Ureter (tissue), 1 donor: Measurements from ENCODE around the gene PDHX. TPM values are rescaled to one million over a fixed set of nuclear protein-coding genes. Genes with fewer than 3 reads are reported as not detected.

Experiments used
- DNase-seq: peaks from one replicate; pipeline ENCODE4 v3.0.0-alpha.2; 2020; ENCODE audit warnings: low spot score
- total RNA-seq: library from RNA; stranded (reverse); gene quantifications from one replicate; pipeline ENCODE4 v1.2.4, GENCODE V29; 2023
- donor health status: DM: yes; HTN: yes; CAD: no.

The PDHX gene
- total RNA-seq, 1 donor from 2014 or later: 39.4 TPM

DNA sequence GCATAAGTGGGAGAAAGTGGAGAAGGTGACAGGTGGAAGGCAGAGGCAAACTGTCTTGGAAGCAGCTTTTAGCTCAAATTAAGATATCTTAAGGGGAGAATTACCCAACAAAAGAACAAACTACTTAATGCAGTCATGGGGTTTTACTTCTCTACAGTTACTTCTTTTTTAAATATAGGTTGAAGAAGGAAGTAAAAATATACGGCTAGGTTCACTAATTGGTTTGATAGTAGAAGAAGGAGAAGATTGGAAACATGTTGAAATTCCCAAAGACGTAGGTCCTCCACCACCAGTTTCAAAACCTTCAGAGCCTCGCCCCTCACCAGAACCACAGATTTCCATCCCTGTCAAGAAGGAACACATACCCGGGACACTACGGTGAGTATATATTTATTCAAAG, 40.8 kb downstream of the PDHX start:
- DNase-seq: no peak

DNA sequence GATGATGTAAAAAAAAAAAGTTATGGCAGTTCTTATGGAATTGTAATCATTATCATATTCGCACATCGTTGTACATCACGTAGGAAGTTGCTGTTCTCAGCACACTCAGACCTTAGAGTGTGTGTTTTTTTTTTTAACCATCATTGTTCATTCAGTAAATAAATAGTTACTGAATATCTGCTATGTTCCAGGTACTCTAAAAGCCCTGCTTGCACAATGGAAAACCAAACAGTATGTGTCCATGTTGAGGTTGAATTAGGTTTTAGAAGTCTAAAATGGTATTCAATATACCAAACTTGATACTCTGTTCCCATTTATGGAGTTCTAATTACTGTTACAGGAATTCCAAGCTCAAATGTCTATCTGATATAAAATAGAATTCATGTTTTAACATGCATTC, 41.2 kb downstream of the PDHX start:
- DNase-seq: no peak

DNA sequence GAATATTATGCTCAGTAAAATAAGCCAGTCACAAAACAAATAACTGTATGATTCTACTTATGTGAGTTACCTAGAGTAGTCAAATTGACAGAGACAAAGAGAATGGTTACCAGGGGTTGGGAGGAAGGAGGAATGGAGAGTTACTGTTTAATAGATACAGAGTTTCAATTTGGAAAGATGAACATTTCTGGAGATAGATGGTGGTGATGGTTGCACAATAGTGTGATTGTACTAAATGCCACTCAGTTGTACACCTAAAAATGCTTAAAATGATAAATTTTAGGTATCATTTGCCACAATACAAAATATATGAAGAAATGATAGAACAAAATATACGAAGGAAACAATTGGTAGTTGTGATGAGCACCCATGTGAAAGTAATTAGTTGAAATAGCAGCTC, 43.4 kb downstream of the PDHX start:
- DNase-seq: no peak

DNA sequence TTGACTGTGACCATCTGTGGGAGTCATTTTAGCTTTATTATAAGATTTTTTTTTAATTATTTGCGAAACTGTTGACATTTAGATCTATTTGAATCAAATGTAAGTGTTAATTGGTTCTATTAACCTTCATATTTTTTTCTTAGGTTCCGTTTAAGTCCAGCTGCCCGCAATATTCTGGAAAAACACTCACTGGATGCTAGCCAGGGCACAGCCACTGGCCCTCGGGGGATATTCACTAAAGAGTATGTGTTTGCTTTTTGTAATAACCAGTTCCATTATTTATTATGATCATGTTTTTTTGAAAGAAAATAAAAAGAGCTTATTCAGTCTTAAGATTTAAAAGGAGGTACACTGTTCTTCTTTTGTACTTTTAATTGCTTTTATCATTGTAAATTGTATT, 43.9 kb downstream of the PDHX start:
- no peak for DNase-seq

DNA sequence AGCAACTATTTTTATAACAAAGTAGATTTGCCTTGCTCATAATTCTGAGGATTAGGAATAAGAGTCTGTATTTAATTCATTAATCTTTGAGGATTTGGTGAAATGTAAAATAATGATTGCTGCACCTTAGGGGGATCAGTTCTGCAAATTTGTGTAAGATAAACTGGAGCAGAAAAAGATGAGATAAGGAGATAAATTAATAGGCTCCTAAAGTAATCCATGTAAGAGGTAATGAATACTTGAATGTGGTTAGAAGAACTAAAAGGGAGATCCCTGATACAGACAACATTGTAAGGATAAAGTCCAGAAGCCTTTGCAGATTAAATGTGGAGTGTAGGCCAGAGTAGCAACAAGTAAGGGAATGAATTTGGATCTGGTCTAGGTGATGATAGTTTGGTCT, 45.6 kb downstream of the PDHX start:
- DNase-seq: no peak

DNA sequence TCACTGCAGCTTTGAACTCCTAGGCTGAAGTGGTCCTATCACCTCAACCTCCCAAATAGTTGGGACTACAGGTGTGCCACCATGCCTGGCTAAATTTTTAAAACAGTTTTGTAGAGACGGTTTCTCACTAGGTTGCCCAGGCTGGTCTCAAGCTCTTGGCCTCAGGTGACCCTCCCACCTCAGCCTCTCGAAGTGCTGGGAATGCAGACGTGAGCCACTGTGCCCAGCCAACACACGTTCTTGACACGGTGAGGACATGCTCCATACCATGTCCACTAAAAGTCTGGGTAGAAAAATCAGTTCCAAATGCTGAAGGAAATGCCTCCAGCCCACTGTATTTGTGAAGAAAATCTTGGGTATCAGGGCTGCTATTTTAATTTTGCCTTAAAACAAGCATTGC, 46.9 kb downstream of the PDHX start:
- DNase-seq: no peak

DNA sequence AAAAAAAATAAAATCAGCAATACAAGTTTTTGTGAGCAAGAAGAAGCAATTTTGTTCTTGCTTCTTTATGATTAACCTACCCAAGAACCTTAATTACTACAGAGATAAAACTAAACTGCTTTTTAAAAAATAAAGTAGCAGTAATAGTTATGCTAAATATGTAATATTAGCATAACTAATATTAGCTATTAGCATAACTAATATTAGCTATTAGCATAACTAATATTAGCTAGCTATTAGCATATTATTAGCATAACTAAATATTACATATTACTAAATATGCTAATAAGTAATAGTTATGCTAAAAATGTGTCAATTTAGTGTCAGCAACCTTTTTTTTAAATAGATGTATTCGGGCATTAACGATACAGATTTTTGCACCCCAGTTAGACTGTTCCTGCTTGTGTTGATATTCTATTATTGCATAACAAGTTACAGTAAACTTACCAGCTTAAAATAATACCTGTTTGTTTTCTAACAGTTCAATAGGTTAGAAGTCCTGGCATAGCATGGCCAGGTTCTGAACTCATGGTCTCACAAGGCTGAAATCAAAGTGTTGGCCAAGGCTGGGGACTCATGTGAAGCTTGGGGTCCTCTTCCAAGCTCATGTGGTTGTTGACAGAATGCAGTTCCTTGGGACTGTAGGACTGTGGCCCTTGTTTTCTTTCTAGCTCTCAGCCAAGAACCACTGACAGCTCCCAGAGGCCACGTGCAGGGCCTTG, 48.4 kb downstream of the PDHX start:
- no peak for DNase-seq

DNA sequence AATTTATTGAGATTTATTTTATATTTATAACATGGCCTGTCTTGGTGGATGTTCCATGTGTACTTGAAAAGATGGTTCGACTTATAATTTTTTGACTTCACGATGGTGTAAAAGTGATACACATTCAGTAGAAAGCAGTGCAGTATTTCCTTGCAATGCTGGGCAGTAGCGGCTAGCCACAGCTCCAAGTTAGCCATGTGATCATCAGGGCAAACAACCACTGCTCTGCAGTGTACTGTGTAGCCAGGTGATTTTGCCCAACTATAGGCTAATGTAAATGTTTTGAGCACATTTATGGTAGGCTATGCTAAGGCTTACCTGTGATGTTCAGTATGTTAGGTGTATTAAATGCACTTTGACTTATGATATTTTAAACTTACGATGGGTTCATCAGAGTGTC, 52.4 kb downstream of the PDHX start:
- no peak for DNase-seq

DNA sequence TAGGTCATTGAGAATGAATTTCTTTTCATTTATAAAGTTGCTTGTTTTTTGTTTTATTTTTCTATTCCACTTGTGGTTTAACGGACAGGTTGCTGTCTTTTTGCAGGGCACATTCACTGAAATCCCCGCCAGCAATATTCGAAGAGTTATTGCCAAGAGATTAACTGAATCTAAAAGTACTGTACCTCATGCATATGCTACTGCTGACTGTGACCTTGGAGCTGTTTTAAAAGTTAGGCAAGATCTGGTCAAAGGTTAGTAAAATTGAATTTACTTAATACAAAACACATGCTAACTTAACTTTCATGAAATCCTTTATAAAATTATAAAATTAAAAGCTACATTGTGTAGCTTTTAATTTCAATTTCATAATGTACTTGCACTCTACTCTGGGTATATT, 53.6 kb downstream of the PDHX start:
- no peak for DNase-seq

DNA sequence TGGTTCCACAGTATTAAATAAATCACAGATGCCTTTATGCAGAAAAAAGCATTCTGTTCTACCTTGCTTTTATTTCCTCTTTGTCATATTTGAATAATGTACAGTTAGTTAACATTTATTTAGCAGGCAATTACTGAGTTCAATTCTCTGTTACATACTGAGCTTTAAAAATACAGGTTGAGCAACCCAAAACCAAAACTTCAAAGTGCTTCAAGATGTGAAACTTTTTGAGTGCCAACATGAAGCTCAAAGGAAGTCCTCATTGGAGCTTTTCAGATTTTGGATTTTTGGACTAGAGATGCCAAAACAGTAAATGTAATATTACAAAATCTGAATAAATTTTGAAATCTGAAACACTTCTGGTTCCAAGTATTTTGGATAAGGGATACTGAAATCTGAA, 54.1 kb downstream of the PDHX start:
- DNase-seq: no peak

DNA sequence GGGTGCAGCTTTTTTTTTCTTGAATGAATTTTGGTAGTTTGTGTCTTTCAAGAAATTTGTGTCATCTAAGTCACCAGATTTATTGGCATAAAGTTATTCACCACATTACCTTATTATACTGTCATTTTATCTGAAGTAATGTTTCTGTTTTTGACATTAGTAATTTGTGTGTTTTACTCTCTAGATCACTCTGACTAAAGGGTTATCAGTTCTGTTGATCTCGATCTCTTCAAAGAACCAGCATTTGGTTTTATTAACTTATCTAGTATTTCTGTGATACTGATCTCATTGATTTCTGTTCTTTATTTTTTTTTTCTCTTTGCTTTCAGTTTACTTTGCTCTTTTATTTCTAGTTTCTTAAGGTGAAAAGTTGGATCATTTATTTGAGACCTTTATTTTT, 55.5 kb downstream of the PDHX start:
- DNase-seq: no peak

DNA sequence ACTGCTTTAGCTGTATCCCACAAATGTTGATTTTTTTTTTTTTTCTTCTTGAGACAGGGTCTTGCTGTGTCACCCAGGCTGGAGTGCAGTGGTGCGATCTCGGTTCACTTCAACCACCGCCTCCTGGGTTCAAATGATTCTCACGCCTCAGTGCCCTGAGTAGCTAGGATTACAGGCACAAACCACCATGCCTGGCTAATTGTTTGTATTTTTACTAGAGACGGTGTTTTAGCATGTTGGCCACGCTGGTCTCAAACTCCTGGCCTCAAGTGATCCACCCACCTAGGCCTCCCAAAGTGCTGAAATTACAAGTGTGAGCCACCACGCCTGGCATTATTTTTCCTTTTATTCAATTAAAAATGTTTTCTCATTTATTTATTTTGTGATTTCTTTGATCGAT, 55.9 kb downstream of the PDHX start:
- DNase-seq: no peak

DNA sequence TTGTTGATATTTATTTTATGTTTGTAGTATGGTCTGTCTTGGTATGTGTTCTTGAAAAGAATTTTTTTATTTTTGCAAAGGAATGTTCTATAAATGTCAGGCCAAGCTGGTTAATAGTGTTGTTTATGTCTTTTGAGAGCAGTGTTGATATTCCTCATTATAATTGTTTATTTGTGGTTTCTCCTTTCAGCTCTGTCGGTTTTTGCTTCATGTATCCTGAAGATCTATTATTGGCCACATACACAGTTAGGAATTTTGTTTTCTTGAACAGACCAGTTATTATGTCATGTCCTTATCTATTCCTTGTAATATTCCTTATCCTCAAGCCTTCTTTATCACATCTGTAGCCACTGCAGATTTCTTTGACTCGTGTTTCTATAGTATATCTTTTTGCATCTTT, 56.5 kb downstream of the PDHX start:
- no peak for DNase-seq

DNA sequence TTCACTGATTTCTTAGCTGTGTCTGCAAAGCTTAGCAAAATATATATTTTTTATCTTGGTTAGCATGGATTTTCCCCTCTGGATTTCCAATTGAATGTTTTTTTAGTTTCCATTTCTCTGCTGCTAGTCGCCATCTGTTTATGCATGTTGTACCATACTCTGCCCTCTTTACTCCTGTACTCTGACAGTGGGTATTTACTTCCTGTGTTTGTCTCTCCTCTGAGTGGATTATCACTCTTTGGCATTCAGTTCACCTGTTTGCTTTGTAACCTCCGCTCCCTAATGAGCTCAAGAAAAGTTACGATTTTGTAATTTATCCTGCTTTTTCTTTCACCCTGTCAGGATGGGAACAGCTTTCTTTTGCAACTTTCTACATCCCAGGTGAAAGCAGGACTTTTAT, 59.1 kb downstream of the PDHX start:
- no peak for DNase-seq

DNA sequence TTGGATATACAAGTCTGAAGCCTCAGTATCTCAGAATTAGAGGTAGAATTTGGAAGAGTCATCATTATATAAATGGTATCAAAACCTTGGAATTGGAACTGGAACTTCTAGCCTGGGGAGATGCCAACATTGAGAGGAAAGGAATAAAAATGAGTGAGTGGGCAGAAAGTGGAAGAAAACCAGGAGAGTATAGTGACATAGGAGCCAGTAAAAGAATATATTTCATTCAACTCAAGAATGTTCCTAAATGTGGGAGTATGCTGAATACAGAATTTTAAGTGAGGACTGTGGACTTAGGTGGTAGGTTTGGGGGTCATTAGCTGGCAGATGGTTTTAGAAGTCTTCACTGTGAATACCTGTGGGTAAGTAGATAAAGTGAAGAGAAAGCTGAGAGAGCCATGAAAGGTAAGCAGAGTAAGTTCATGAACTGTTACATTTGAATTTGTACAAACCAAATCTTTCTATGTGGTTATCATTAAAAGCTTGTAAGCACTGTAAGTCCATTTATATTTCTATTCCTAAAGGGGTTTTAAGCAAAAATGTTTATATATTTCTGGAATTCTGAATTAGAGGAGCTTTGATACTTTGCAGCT, 60.2 kb downstream of the PDHX start:
- DNase-seq: no peak

DNA sequence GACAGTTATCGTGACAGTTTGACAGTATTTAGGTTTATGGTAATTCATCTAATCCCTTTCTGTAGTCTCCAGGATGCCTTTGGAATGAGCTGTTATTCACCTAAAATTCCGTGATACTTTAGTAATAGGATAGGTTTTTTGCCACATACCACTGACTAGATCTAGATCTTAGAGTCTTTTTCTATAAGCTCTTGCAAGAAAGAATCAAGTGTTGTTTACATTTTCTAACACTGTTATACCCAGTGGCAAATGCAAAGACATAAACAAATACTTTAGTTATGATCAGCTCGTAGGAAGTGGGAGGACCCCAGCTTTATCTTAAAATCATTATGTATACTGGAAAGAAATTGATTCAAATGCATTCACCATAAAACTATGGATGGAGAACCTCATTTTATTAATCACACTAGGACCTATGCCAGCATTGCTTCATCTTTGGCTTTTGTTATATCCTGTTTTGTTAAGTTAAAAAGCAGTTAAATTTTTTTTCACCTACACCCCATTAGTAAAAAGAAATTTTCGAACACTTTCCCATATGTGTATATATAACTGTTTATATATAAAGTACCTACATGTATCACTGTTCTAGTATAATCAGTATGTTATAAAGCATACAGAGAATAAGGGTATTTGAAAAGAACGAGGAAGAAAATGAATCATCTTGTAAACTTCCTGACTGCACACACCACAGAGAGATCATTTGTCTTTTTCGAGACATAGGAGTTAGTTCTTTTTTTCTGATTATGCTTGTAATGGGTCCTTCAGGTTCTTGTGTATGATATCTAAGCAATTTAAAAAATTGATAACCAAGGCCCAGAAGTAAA, 60.9 kb downstream of the PDHX start:
- no peak for DNase-seq

DNA sequence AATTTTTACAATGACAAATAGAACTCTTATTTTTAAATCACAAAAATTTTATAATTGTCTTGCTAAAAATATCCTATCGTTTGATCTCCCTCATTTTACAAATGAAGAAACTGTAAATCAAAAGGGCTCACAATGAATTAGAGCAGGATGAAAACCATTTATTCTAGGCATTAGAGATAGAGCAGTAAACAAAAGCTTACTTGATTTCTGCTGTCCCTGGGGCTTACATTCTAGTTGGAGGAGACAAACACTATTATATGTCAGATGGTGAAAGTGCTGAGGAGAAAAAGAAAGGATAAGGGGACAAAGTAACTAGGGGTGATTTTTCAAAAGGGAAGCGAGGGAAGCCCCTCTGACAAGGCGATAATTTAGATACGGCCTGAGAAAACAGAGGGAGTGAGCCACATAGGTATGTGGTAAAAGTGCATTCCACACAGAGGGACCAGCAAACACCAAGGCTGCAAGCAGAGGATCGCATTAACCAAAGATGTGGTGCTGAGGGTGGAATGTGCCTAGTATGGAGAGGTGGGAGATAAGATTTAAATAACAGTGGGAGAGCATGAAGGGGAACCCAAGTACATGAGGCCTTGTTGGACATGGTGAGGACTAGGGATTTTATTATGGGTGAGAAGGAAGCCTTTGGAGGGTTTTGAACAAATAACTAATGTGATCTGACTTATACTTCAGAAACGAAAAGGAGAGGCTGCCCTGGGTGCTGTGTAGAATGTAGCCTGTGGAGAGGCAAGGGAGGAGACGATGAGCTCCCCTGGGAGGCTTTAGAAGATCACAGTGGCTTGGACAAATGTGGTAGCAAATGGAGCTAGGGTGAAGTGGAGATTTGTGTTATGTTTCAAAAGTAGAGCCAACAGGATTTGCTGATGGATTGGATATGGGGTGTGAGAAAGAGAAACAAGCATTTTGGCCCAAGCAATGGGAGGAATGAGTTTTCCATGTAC, 62.1 kb downstream of the PDHX start:
- DNase-seq: no peak

DNA sequence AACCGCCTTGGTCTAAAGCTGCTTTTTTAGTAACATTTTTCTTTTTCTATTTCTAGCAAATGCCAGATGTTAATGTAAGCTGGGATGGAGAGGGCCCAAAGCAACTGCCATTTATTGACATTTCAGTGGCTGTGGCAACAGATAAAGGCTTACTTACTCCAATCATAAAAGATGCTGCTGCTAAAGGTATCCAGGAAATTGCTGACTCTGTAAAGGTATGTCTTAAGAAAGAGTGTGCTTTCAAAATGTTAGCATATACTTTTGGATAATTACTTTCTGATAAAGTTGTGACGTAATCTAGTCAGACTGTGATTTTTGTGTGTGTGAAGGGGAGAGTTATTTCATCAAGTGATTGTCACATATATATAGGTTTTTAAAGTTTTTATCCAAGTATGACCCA, 68.1 kb downstream of the PDHX start:
- DNase-seq: no peak

DNA sequence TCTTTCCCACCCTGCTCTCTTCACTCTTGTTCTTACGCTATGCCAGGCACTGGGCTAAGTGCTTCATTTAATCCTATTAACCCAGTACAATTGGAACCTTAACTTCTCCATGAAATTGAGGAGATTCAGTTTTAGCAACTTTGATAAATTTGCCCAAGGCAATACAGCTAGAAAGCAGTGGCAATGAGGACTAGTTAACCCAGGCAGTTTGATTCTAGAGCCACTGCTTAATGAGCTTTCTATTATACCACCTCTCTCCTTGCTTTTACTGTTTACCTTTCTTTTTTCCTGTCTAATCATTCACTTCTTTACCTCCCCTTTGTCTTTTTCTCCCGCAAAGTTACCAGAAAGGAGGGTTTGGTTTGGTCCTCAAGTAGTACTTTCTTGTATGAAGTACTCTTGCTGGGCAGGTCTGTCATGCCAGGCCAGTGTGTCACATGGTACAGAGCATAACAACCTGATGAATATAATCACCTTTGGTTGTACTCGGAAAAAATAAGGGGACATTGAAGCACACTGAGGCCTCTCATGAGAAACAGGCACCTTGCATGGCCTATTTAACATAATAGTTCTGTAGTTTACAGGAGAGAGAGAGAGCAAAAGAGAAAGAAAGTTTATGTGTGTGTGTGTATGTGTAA, 70.6 kb downstream of the PDHX start:
- DNase-seq: no peak

DNA sequence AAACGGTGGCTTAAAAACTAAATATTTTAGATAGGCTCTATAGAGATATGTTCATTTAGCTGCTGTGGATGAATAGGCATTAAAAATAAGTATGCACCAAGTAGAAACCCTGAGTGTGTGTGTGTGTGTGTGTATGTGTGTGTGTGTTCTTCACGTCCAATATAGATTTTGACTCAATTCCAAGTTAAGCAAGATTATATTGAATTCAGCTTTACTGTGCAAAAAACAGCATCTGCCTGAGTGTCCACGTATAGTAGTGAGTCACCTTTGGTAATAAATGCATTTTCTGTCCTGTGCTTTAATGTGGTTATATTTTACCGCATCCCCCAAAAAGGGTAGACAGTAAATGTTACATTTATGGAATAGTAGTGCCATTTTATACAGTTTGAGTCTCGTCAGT, 71.2 kb downstream of the PDHX start:
- DNase-seq: no peak
